IMR-90 (cell line): Measurements from ENCODE around the gene IFIT5. TPM values are rescaled to one million over a fixed set of nuclear protein-coding genes. Genes with fewer than 3 reads are reported as not detected.

Source experiments
- ATAC-seq: fragments of 200-7000 bp; cut with Tn5 transposase; 2 replicates; pipeline ENCODE4 v1.9.1; 2020; ENCODE audit warnings: low read depth, mild to moderate bottlenecking, moderate library complexity
- BruUV-seq: library from RNA; stranded (reverse); fragments of 400-500 nt; replicated peaks from 2 replicates; lab custom pipeline; 2021; lab: Mats Ljungman, UMichigan
- CTCF ChIA-PET: fragments of 300-600 bp; formaldehyde crosslinking; extraction: SDS; loops from one replicate; lab custom pipeline; 2021; ENCODE audit warnings: antibody characterized with exemption; lab: Yijun Ruan, JAX
- POLR2A ChIA-PET: fragments of 300-600 bp; sonication (Branson Sonifier 250); formaldehyde crosslinking; loops from one replicate; lab custom pipeline; 2022; ENCODE audit warnings: antibody characterized with exemption; ENCODE audit not compliant: unreplicated experiment; lab: Charles Lee
- DNase-seq: peaks from one replicate; pipeline ENCODE4 v3.0.0; 2013
- H2AFZ ChIP-seq: replicated peaks from 2 replicates; pipeline ENCODE3; 2013; ENCODE audit warnings: low read length, mild to moderate bottlenecking; ENCODE audit not compliant: poor library complexity
- H2AK5ac ChIP-seq: 2 replicates; pipeline ENCODE4 v1.6.1; 2013; ENCODE audit warnings: low read depth, low read length, inconsistent platforms
- H2AK9ac ChIP-seq: replicated peaks from 2 replicates; pipeline ENCODE3; 2013; ENCODE audit warnings: mild to moderate bottlenecking, low read depth, low read length, moderate library complexity; ENCODE audit not compliant: poor library complexity
- H2BK120ac ChIP-seq: 2 replicates; pipeline ENCODE4 v1.6.1; 2013; ENCODE audit warnings: low read depth, low read length, inconsistent platforms
- H2BK15ac ChIP-seq: 3 replicates; pipeline ENCODE4 v1.6.1; 2013; ENCODE audit warnings: low read depth, low read length, inconsistent platforms
- H2BK20ac ChIP-seq: 2 replicates; pipeline ENCODE4 v1.6.1; 2013; ENCODE audit warnings: low read depth, mild to moderate bottlenecking, inconsistent platforms, low read length, moderate library complexity
- H2BK5ac ChIP-seq: 2 replicates; pipeline ENCODE4 v1.6.1; 2013; ENCODE audit warnings: mild to moderate bottlenecking, low read depth, low read length, inconsistent platforms; ENCODE audit not compliant: poor library complexity, severe bottlenecking
- H3K14ac ChIP-seq: replicated peaks from 2 replicates; pipeline ENCODE4 v1.6.1; 2013; ENCODE audit warnings: low read depth, low read length, inconsistent platforms
- H3K18ac ChIP-seq: 2 replicates; pipeline ENCODE4 v1.6.1; 2013; ENCODE audit warnings: low read depth, low read length, control low read depth
- H3K23ac ChIP-seq: 2 replicates; pipeline ENCODE4 v1.6.1; 2013; ENCODE audit warnings: low read depth, low read length, inconsistent platforms
- H3K27ac ChIP-seq: 2 replicates; pipeline ENCODE4 v1.5.1; 2013; ENCODE audit warnings: mild to moderate bottlenecking, control low read depth, low read length; ENCODE audit not compliant: insufficient read depth
- H3K27me3 ChIP-seq: 2 replicates; pipeline ENCODE4 v1.6.1; 2013; ENCODE audit warnings: low read length; ENCODE audit not compliant: control insufficient read depth, insufficient read depth
- H3K36me3 ChIP-seq: 2 replicates; pipeline ENCODE4 v1.6.1; 2013; ENCODE audit warnings: low read length, mixed read lengths; ENCODE audit not compliant: control insufficient read depth, insufficient read depth
- H3K4ac ChIP-seq: 2 replicates; pipeline ENCODE4 v1.6.1; 2013; ENCODE audit warnings: low read depth, low read length, inconsistent platforms
- H3K4me1 ChIP-seq: 2 replicates; pipeline ENCODE4 v1.6.1; 2013; ENCODE audit warnings: low read length, mixed read lengths; ENCODE audit not compliant: control insufficient read depth, insufficient read depth
- H3K4me2 ChIP-seq: 2 replicates; pipeline ENCODE4 v1.6.1; 2013; ENCODE audit warnings: low read depth, mild to moderate bottlenecking, control low read depth, low read length, moderate library complexity
- H3K4me3 ChIP-seq: 2 replicates; pipeline ENCODE4 v1.5.1; 2013; ENCODE audit warnings: low read depth, mild to moderate bottlenecking, control low read depth, low read length, moderate library complexity; ENCODE audit not compliant: insufficient read depth
- H3K56ac ChIP-seq: 2 replicates; pipeline ENCODE4 v1.6.1; 2013; ENCODE audit warnings: low read length, inconsistent platforms; ENCODE audit not compliant: insufficient read depth; ENCODE audit errors: extremely low read depth
- H3K79me1 ChIP-seq, 2 experiments: 2 replicates each; pipeline ENCODE4 v1.6.1; 2013; ENCODE audit warnings: low read length in 2 of 2, inconsistent platforms in 1 of 2, low read depth in 1 of 2
- H3K9ac ChIP-seq: 2 replicates; pipeline ENCODE4 v1.6.1; 2013; ENCODE audit warnings: low read depth, low read length, control low read depth
- H3K9me1 ChIP-seq: 2 replicates; pipeline ENCODE4 v1.6.1; 2013; ENCODE audit warnings: low read length, inconsistent platforms; ENCODE audit not compliant: insufficient read depth
- H3K9me3 ChIP-seq: 2 replicates; pipeline ENCODE4 v1.6.1; 2013; ENCODE audit warnings: low read length; ENCODE audit not compliant: control insufficient read depth, insufficient read depth
- H4K20me1 ChIP-seq: 2 replicates; pipeline ENCODE4 v1.6.1; 2013; ENCODE audit warnings: low read length, inconsistent platforms; ENCODE audit not compliant: insufficient read depth
- H4K5ac ChIP-seq: 2 replicates; pipeline ENCODE4 v1.6.1; 2013; ENCODE audit warnings: mild to moderate bottlenecking, low read depth, low read length, control low read depth
- H4K8ac ChIP-seq, 2 experiments: 2 replicates each; pipeline ENCODE4 v1.6.1; 2013; ENCODE audit warnings: low read depth in 2 of 2, low read length in 2 of 2, control low read depth in 1 of 2, inconsistent platforms in 1 of 2
- H4K91ac ChIP-seq: 2 replicates; pipeline ENCODE4 v1.6.1; 2013; ENCODE audit warnings: low read depth, low read length, inconsistent platforms; ENCODE audit not compliant: insufficient read depth
- CEBPB ChIP-seq: IDR thresholded peaks from 2 replicates; pipeline ENCODE4 v1.6.1; 2012; ENCODE audit warnings: low read depth, low read length, improper control_type of control experiment
- CTCF ChIP-seq: conservative IDR thresholded peaks from 2 replicates; pipeline ENCODE4 v1.5.1; 2012; ENCODE audit warnings: mild to moderate bottlenecking, low read depth, low read length, improper control_type of control experiment
- MAFK ChIP-seq: IDR thresholded peaks from 2 replicates; pipeline ENCODE4 v1.6.1; 2012; ENCODE audit warnings: low read depth, low read length, improper control_type of control experiment
- NFE2L2 ChIP-seq: fragments of 150-350 bp; IDR thresholded peaks from 2 replicates; pipeline ENCODE4 v1.6.1; 2016; ENCODE audit warnings: low read depth, mild to moderate bottlenecking, low read length
- RCOR1 ChIP-seq: IDR thresholded peaks from 2 replicates; pipeline ENCODE4 v1.6.1; 2012; ENCODE audit warnings: mild to moderate bottlenecking, low read length, improper control_type of control experiment; ENCODE audit not compliant: insufficient replicate concordance
- USF2 ChIP-seq: fragments of 150-350 bp; IDR thresholded peaks from 2 replicates; pipeline ENCODE4 v1.6.1; 2017; ENCODE audit warnings: mild to moderate bottlenecking, antibody characterized with exemption, low read length, low read depth
- whole genome bisulfite sequencing, 2 experiments: methylation state at CpG; one replicate each; pipeline versions ENCODE4 v1.1.5 to v1.1.7; 2013; ENCODE audit warnings: missing lambda C conversion rate in 2 of 2; ENCODE audit not compliant: insufficient read length in 1 of 2; ENCODE audit errors: extremely low coverage in 2 of 2; 5-methylcytosine and 5-hydroxymethylcytosine counted together
- dilution Hi-C: fragments of 300-500 bp; cut with HindIII; formaldehyde crosslinking; loops from one replicate; pipeline ENCODE4 v1.14.3; 2018; ENCODE audit warnings: low sequenced_read_pairs; ENCODE audit not compliant: unreplicated experiment
- in situ Hi-C: fragments of 300-500 bp; cut with MboI; formaldehyde crosslinking; loops from 3 replicates; pipeline ENCODE4 v1.14.3; 2019; ENCODE audit warnings: low sequenced_read_pairs, inconsistent platforms, mixed read lengths
- intact Hi-C: fragments of 100-400 bp; cut with micrococcal nuclease; formaldehyde crosslinking; loops from 2 replicates; pipeline ENCODE4 v1.10.0; 2022
- polyA plus RNA-seq, 3 experiments: library from polyadenylated mRNA; depleted of rRNA; stranded (reverse); fragments of >200 nt; gene quantifications; 2 replicates each; pipeline ENCODE4 v1.2.3, GENCODE V29; 2012; ENCODE audit warnings: low replicate concordance in 1 of 3
- total RNA-seq: library from RNA; depleted of rRNA; stranded (reverse); fragments of >200 nt; gene quantifications from 2 replicates; pipeline ENCODE4 v1.2.3, GENCODE V29; 2012

Gene IFIT5
- total and polyA plus RNA-seq, 2 of the 4 experiments (the other 2 are of a cell fraction), result 5.2 to 18.1 TPM

DNA sequence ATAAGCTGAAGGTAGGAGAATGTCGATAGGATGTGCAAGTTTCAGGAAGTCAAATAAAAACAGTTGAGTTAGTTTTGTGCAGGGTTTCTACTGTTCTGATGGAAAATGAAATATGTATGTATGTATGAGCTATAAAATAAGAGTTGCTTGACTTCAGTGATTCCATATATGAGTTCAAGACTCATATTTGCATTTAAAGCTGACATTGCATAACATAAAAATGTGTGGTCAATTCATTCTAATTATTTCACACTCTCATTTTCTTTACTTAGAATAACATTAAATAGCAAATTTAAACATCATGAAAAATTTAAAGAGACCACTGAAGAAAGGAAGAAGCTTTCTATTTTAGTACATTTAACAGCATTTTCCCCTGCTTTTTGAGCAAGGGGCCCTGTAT is 37.8 kb downstream of the IFIT5 start:
- Histone ChIP-seq H3K9me3 (no peaks in the 10 kb centered on the region), H2BK120ac (no peak overlapping the region), H2AK9ac (no peak overlapping the region), H3K27ac (no peak overlapping the region), H4K5ac (no peak overlapping the region), H2AFZ (no peak overlapping the region), H2BK15ac (no peak overlapping the region), H4K91ac (no peak overlapping the region), H4K20me1 (no peaks in the 10 kb centered on the region), H3K23ac (no peak overlapping the region), H3K9ac (no peak overlapping the region), H3K4ac (no peak overlapping the region), H3K4me1 (no peaks in the 10 kb centered on the region; the same call in 1 of the 2 replicates), H3K27me3 (no peaks in the 10 kb centered on the region), H3K36me3 (no peaks in the 10 kb centered on the region), H3K14ac (no peak overlapping the region), H3K9me1 (no peaks in the 10 kb centered on the region), H4K8ac (no peak overlapping the region), H3K4me3 (no peak overlapping the region), H3K79me1 (no peaks in the 10 kb centered on the region), H3K56ac (no peak overlapping the region), H2BK5ac (no peak overlapping the region), H2BK20ac (no peak overlapping the region), H3K4me2 (no peak overlapping the region), H2AK5ac (no peak overlapping the region), H3K18ac (no peak overlapping the region)
- WGBS, 2 experiments, result no CpG with 5 or more reads among the region's 1 CpG
- ATAC-seq (no peak), DNase-seq (no peak)
- BruUV-seq, result no TSS peak
- ChIA-PET POLR2A (interaction anchor here (0.6 kb wide), 1 partner anchor 20 kb away, joined by 12 read pairs; no protein-coding TSS in a partner anchor), CTCF (interaction anchor here (1.7 kb wide), 1 partner anchor 14 kb away, joined by 3 read pairs; no protein-coding TSS in a partner anchor)
- in situ Hi-C loops, result no loop called here
- TF ChIP-seq CEBPB (no peak), USF2 (no peak), NFE2L2 (no peak), RCOR1 (no peak), MAFK (peak; percentile 83), CTCF (no peak)
- intact Hi-C loops, result no loop called here
- dilution Hi-C loops, result no loop called here
